ENCODE results near the gene EXOC2. TPM values are rescaled to one million over a fixed set of nuclear protein-coding genes. Genes with fewer than 3 reads are reported as not detected.

EXOC2 gene
- total RNA-seq, 4 donors from 2014 or later = 10.3 to 23.9 (median 19.1) TPM

DNA sequence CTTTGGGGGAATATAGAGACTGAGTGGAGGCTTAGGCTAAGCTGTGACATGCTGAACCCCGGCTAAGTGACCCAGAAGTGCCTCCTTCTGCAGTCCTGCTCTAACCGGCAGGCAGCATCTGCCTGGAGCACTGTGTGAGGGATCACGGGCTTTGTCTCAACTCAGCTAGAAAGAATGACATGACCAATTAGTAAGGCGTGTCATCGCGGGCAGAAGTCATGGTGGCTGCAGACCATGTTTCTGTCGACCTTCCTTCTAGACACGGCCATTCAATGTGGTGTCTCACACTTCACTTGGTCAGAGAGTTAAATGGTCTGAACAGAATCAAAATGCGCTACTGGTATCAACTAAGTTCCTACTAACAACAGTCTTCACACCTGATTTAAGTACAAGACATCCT, 71.0 kb downstream of the EXOC2 start:
- Histone ChIP-seq H3K4me1 (no peaks in the 10 kb centered on the region), H3K9me3 (no peaks in the 10 kb centered on the region), H3K27me3 (no peaks in the 10 kb centered on the region), H3K4me3 (no peak overlapping the region), H3K27ac (peak overlapping the region in 1 of 4 donors; percentile 13), H3K36me3 (no peaks in the 10 kb centered on the region)
- no peak for DNase-seq
- no peak for TF ChIP-seq POLR2A (IDR thresholded peaks at IDR 0.05)
- TF ChIP-seq, protein P1, sequence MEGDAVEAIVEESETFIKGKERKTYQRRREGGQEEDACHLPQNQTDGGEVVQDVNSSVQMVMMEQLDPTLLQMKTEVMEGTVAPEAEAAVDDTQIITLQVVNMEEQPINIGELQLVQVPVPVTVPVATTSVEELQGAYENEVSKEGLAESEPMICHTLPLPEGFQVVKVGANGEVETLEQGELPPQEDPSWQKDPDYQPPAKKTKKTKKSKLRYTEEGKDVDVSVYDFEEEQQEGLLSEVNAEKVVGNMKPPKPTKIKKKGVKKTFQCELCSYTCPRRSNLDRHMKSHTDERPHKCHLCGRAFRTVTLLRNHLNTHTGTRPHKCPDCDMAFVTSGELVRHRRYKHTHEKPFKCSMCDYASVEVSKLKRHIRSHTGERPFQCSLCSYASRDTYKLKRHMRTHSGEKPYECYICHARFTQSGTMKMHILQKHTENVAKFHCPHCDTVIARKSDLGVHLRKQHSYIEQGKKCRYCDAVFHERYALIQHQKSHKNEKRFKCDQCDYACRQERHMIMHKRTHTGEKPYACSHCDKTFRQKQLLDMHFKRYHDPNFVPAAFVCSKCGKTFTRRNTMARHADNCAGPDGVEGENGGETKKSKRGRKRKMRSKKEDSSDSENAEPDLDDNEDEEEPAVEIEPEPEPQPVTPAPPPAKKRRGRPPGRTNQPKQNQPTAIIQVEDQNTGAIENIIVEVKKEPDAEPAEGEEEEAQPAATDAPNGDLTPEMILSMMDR (IDR thresholded peaks at IDR 0.05) = no peak

DNA sequence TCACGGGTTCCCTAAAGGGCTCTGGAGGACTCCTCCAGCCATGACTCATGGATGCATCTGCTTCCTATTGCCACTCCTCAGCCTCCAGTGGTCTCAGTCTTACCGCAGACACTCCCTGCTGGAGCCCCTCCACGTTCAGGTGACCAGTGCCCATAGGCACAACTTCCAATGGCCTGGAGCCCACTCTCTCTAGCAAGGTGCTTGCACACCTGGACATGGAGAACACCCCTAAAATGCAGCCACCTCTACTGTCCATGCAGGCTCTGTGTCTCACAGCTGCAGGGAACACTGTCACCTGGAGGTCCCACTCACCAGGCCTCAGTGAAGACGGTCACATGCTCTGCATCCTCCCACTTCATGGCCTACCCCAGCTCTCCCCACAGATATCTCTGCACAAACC, 72.0 kb downstream of the EXOC2 start:
- no peak for DNase-seq
- Histone ChIP-seq H3K36me3 (no peaks in the 10 kb centered on the region), H3K4me1 (no peaks in the 10 kb centered on the region), H3K27ac (no peak overlapping the region), H3K27me3 (no peaks in the 10 kb centered on the region), H3K4me3 (no peak overlapping the region), H3K9me3 (no peaks in the 10 kb centered on the region)
- no peak for TF ChIP-seq POLR2A (IDR thresholded peaks at IDR 0.05)

DNA sequence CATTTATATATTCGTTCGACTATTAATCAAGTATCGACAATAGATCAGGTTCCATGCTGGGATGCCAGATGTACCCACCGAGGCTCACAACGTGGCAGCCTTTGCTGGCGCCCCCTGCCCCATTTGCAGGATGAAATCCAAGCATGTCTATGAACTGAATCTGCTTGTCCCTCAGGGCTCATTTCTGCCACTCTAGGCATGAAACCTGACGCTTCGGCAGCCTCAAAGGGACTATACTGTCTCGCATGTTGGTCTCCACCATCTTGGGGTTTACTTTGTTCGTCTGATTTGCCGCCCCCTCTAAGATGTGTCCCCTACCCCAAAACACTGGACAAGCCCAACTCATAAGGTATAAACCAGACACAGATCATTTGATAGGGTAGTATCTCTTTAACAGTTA, 72.8 kb downstream of the EXOC2 start:
- TF ChIP-seq POLR2A (IDR thresholded peaks at IDR 0.05) = no peak
- TF ChIP-seq, protein P1 (IDR thresholded peaks at IDR 0.05) = no peak
- Histone ChIP-seq H3K27me3 (no peaks in the 10 kb centered on the region), H3K9me3 (no peaks in the 10 kb centered on the region), H3K27ac (no peak overlapping the region), H3K4me1 (no peaks in the 10 kb centered on the region), H3K36me3 (no peaks in the 10 kb centered on the region), H3K4me3 (no peak overlapping the region)
- DNase-seq = no peak

DNA sequence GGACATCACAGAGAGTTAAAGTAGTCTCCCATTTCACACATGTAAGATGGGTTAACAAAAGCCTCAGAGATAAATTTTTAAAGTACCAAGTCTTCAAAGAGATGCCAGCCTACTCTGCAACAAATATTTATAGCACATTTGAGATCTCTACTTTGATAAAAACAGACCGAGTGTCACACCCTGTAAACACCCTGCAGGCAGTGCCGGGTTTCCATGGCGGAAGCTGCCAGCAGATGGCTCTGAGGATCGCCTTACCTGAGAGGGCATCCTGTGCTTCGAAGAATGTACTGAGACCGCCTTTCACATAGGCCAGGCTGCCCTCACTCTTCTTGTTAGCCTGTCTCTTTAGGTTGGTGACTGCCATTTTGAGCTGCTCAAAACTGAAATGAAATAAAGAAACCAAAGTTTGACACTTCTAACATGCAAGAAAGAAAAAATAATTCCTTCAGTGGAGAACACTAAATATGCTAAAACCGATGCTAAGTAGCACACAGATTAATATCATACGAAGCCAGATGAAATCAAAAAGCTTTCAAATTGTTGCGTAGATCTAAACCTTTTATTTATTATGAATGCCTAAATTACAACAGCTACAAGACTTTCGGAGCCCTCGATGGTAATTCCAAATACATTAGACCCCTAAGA, 75.4 kb downstream of the EXOC2 start:
- DNase-seq = no peak
- H3K4me3 ChIP-seq = no peak overlapping the region
- H3K9me3 ChIP-seq = no peaks in the 10 kb centered on the region
- TF ChIP-seq, protein P1 (IDR thresholded peaks at IDR 0.05) = no peak
- no peak for TF ChIP-seq POLR2A (IDR thresholded peaks at IDR 0.05)
- H3K27ac ChIP-seq = no peak overlapping the region
- H3K36me3 ChIP-seq = no peaks in the 10 kb centered on the region
- no peaks in the 10 kb centered on the region for H3K4me1 ChIP-seq
- H3K27me3 ChIP-seq = no peaks in the 10 kb centered on the region

DNA sequence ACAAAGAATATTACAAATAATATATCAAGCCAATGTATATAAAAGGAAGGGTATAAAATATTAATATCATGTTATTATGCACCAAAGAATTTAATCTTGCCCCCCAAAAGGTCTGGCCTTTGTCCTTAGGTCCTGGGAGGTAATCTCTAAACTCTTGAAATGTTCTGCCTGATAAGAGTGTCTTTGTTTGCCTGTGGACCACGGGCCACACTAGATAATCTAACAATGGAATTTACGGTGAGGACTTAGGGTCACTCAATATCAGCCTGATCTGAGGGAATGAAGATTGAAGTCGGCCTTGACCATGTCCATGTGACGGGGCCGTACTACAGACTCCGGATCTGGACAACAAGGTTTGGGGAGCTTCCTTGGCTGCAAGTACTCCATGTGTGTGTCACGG, 79.0 kb downstream of the EXOC2 start:
- no peaks in the 10 kb centered on the region for H3K4me1 ChIP-seq
- DNase-seq = no peak
- no peaks in the 10 kb centered on the region for H3K27me3 ChIP-seq
- peaks cover 0 to 4% (median 0%) of the 10 kb centered on the region in 3 donors for H3K36me3 ChIP-seq
- no peak overlapping the region for H3K27ac ChIP-seq
- no peaks in the 10 kb centered on the region for H3K9me3 ChIP-seq
- TF ChIP-seq, protein P1 (IDR thresholded peaks at IDR 0.05) = no peak
- TF ChIP-seq POLR2A (IDR thresholded peaks at IDR 0.05) = no peak
- no peak overlapping the region for H3K4me3 ChIP-seq

DNA sequence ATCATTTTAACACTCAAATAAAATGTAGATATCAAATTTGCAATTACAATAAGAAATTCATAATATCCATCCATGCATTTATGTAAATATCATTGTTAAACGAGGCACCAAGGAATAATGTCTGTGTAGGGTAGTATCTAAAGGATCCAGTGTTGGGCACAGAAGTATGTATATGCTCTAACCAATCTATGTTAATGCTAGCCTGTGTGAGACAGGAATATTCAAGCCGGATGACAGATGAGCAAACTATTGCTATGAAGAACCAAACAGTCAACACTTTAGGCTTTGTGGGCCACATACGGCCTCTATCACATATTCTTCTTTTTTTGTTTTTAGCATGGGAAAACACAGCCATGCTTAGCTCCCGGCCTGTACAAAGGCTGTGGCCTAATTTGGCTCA, 81.0 kb downstream of the EXOC2 start:
- DNase-seq = no peak
- TF ChIP-seq, protein P1 (IDR thresholded peaks at IDR 0.05) = no peak
- no peak for TF ChIP-seq POLR2A (IDR thresholded peaks at IDR 0.05)
- Histone ChIP-seq H3K4me3 (no peak overlapping the region), H3K36me3 (peaks cover 0 to 8% (median 0%) of the 10 kb centered on the region in 3 donors), H3K9me3 (no peaks in the 10 kb centered on the region), H3K4me1 (no peaks in the 10 kb centered on the region), H3K27ac (no peak overlapping the region), H3K27me3 (no peaks in the 10 kb centered on the region)

Measured in Peyer's patch (tissue), 4 donors.